Stimulated activated CD8-positive, alpha-beta memory T cell treated with anti-CD3 and anti-CD28 coated beads, Interleukin-12 subunit alpha, Interleukin-12 subunit beta, amount 100 ng/mL, for 24 hours (primary cell): ENCODE measurements around the gene HEPH.
"Not testable (repeated sequence)": the region's sequence is repeated elsewhere in the genome, so short reads cannot be mapped to it uniquely, and the experiment has no call there.

Experiments
- DNase-seq: peaks from one replicate; pipeline ENCODE4 v3.0.0-alpha.2; 2020; ENCODE audit errors: extremely low read depth

The HEPH gene

GRCh38 chrX:66200855-66201795, 37.1 kb downstream of the HEPH start:
- DNase-seq: no peak

- no peak for DNase-seq
Measured at GRCh38 chrX:66203114-66203513, 39.1 kb downstream of the HEPH start.

- no peak for DNase-seq
Measured at GRCh38 chrX:66221856-66222255, 57.8 kb downstream of the HEPH start.

- no peak for DNase-seq
Measured at GRCh38 chrX:66232296-66232695, 68.2 kb downstream of the HEPH start.

GRCh38 chrX:66233209-66233608, 69.2 kb downstream of the HEPH start:
- DNase-seq: no peak

- not testable (repeated sequence) for DNase-seq
Measured at GRCh38 chrX:66233904-66234303, 69.9 kb downstream of the HEPH start.

- DNase-seq: no peak
Measured at GRCh38 chrX:66255359-66255967, 91.4 kb downstream of the HEPH start.

- DNase-seq: no peak
Measured at GRCh38 chrX:66262807-66263206, 98.8 kb downstream of the HEPH start.
